ENCODE results near the gene TMEM192. TPM values are rescaled to one million over a fixed set of nuclear protein-coding genes. Genes with fewer than 3 reads are reported as not detected.

TMEM192 gene
- total and polyA plus RNA-seq, 2 donors (not counting 3 experiments of a cell fraction or from before 2014, with no cell fraction given), result 11.4 to 13.0 TPM

- CTCF ChIA-PET, result interaction anchor here (1.0 to 2.6 kb wide), 2 partner anchors 8 to 9 kb away, joined by 4 to 15 read pairs; no protein-coding TSS in a partner anchor
- POLR2A ChIA-PET, result no interaction called here
Measured at GRCh38 chr4:165088366-165088765, 24.3 kb downstream of the TMEM192 start.

More at GRCh38 chr4:165088366-165088765, 24.3 kb downstream of the TMEM192 start:
- dilution Hi-C loops (cut with MboI; ENCODE audit: extremely low pct_ligation_motif_present, low sequenced_read_pairs) (no loop called here), intact Hi-C loops (cut with micrococcal nuclease) (no loop called here)
- no peak overlapping the region for H2AFZ ChIP-seq (ENCODE audit: low read depth, low read length)
- no TSS peak for BruUV-seq (replicated peaks)
- FAIRE-seq, result no peak
- H3K4me2 ChIP-seq (ENCODE audit: insufficient read depth, low read length), result no peak overlapping the region
- H3K79me2 ChIP-seq (ENCODE audit: control insufficient read depth, insufficient read depth, low read length), result no peaks in the 10 kb centered on the region
- no peaks in the 10 kb centered on the region for H3K4me1 ChIP-seq (ENCODE audit: control insufficient read depth, extremely low read depth, insufficient read depth, low read length)
- DNase-seq (ENCODE audit: low read depth, low spot score), result no peak
- H3K27me3 ChIP-seq (ENCODE audit: control insufficient read depth in 2 of 2, insufficient read depth in 2 of 2, low read length in 2 of 2), result no peaks in the 10 kb centered on the region
- no peak overlapping the region for H3K4me3 ChIP-seq (replicated peaks in 1 of 3; ENCODE audit: insufficient read depth in 1 of 3, low read depth in 1 of 3, low read length in 3 of 3)
- no peak overlapping the region for H3K9ac ChIP-seq (replicated peaks; ENCODE audit: extremely low read depth, insufficient read depth, low read length)
- H3K9me1 ChIP-seq (replicated peaks; ENCODE audit: control insufficient read depth, extremely low read depth, insufficient read depth, low read length), result no peaks in the 10 kb centered on the region
- no peak for TF ChIP-seq EZH2 (IDR thresholded peaks at IDR 0.05; ENCODE audit: borderline replicate concordance, low read depth, low read length, severe bottlenecking)
- no peak for TF ChIP-seq MAX (IDR thresholded peaks at IDR 0.05; ENCODE audit: insufficient read depth, insufficient read length)
- no peak for TF ChIP-seq POLR2AphosphoS5 (IDR thresholded peaks at IDR 0.05; ENCODE audit: insufficient read depth, low read depth, low read length)
- no peak for TF ChIP-seq FOS (IDR thresholded peaks at IDR 0.05; ENCODE audit: borderline replicate concordance, insufficient read depth, low read length)
- TF ChIP-seq, protein P1, sequence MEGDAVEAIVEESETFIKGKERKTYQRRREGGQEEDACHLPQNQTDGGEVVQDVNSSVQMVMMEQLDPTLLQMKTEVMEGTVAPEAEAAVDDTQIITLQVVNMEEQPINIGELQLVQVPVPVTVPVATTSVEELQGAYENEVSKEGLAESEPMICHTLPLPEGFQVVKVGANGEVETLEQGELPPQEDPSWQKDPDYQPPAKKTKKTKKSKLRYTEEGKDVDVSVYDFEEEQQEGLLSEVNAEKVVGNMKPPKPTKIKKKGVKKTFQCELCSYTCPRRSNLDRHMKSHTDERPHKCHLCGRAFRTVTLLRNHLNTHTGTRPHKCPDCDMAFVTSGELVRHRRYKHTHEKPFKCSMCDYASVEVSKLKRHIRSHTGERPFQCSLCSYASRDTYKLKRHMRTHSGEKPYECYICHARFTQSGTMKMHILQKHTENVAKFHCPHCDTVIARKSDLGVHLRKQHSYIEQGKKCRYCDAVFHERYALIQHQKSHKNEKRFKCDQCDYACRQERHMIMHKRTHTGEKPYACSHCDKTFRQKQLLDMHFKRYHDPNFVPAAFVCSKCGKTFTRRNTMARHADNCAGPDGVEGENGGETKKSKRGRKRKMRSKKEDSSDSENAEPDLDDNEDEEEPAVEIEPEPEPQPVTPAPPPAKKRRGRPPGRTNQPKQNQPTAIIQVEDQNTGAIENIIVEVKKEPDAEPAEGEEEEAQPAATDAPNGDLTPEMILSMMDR (IDR thresholded peaks at IDR 0.05; ENCODE audit: extremely low read depth in 1 of 2, insufficient read depth in 1 of 2, low read depth in 1 of 2, low read length in 2 of 2), result no peak
- no peak for TF ChIP-seq GATA2 (IDR thresholded peaks at IDR 0.05; ENCODE audit: insufficient read depth, insufficient read length, low read depth, low read length)
- TF ChIP-seq POLR2A (IDR thresholded peaks at IDR 0.05; ENCODE audit: low read depth, low read length), result no peak
- TF ChIP-seq MYC (IDR thresholded peaks at IDR 0.05; ENCODE audit: low read depth, low read length), result no peak
- no peak for TF ChIP-seq JUN (IDR thresholded peaks at IDR 0.05; ENCODE audit: borderline replicate concordance, insufficient read depth, insufficient read length, low read depth)
- no peaks in the 10 kb centered on the region for H3K9me3 ChIP-seq (replicated peaks; ENCODE audit: control insufficient read depth, insufficient read depth, low read length)
- H3K27ac ChIP-seq (ENCODE audit: insufficient read depth, low read depth, low read length), result no peak overlapping the region
- no peaks in the 10 kb centered on the region for H4K20me1 ChIP-seq (replicated peaks; ENCODE audit: control insufficient read depth, extremely low read depth, insufficient read depth, low read length)
- H3K36me3 ChIP-seq (ENCODE audit: control insufficient read depth in 2 of 2, extremely low read depth in 1 of 2, insufficient read depth in 2 of 2, low read length in 2 of 2), result peaks cover 2 to 13% of the 10 kb centered on the region in 2 experiments
